HepG2 (cell line): ENCODE measurements around the gene TTYH1. TPM values are rescaled to one million over a fixed set of nuclear protein-coding genes. Genes with fewer than 3 reads are reported as not detected.

ENCODE experiments used
- ATAC-seq: fragments of 200-7000 bp; cut with Tn5 transposase; 3 replicates; pipeline ENCODE4 v1.9.1; 2020; ENCODE audit warnings: mild to moderate bottlenecking, moderate library complexity
- BruUV-seq: library from RNA; stranded (reverse); fragments of 400-500 nt; replicated peaks from 2 replicates; lab custom pipeline; 2021; lab: Mats Ljungman, UMichigan
- CTCF ChIA-PET: fragments of 300-600 bp; formaldehyde crosslinking; extraction: SDS; loops from one replicate; lab custom pipeline; 2021; ENCODE audit warnings: low total read pairs, inconsistent platforms, low intra/inter-chr PET ratio; lab: Yijun Ruan, JAX
- POLR2A ChIA-PET: fragments of 350-600 bp; sonication (Branson Sonifier 250); formaldehyde crosslinking; loops from one replicate; lab custom pipeline; 2020; ENCODE audit warnings: antibody characterized with exemption, inconsistent platforms; lab: Yijun Ruan, JAX
- DNase-seq: peaks from one replicate; pipeline ENCODE4 v3.0.0-alpha.2; 2015; ENCODE audit warnings: low spot score
- FAIRE-seq: peaks from 3 replicates; lab custom pipeline; 2011; peaks lifted over from hg19 to GRCh38; lab: Jason Lieb, UNC
- H2AFZ ChIP-seq: one replicate; pipeline ENCODE4 v1.6.1; 2011; ENCODE audit warnings: low read length, inconsistent platforms
- H3K27ac ChIP-seq: fragments of 300-600 bp; 3 replicates; pipeline ENCODE4 v1.8.0; 2011; ENCODE audit warnings: mixed run types, mild to moderate bottlenecking, mixed read lengths, low read length, inconsistent platforms; ENCODE audit not compliant: insufficient read depth; ENCODE audit errors: extremely low read length
- H3K27me3 ChIP-seq, 2 experiments: fragments of 200-600 bp in 1 of 2; 2 replicates in 1 of 2; 3 replicates in 1 of 2; pipeline versions ENCODE4 v1.6.0 to v1.8.0; 2011; ENCODE audit warnings: low read length in 2 of 2, mild to moderate bottlenecking in 2 of 2, moderate library complexity in 2 of 2, inconsistent platforms in 1 of 2; ENCODE audit not compliant: insufficient read depth in 2 of 2, control insufficient read depth in 1 of 2
- H3K36me3 ChIP-seq, 2 experiments: fragments of 200-600 bp in 1 of 2; replicated peaks in 1 of 2; 2 replicates in 1 of 2; 3 replicates in 1 of 2; pipeline versions ENCODE4 v1.5.1 to v1.8.0; 2011; ENCODE audit warnings: low read length in 2 of 2, inconsistent platforms in 1 of 2; ENCODE audit not compliant: insufficient read depth in 2 of 2, control insufficient read depth in 1 of 2
- H3K4me1 ChIP-seq: 2 replicates; pipeline ENCODE4 v1.5.1; 2012; ENCODE audit warnings: low read length, inconsistent platforms; ENCODE audit not compliant: insufficient read depth
- H3K4me2 ChIP-seq: 2 replicates; pipeline ENCODE4 v1.6.0; 2011; ENCODE audit warnings: low read depth, low read length, inconsistent platforms
- H3K4me3 ChIP-seq, 3 experiments: fragments of 200-600 bp in 1 of 3; sonication (generic), shearing (Covaris generic) in 1 of 3; replicated peaks in 1 of 3; 2 replicates each; pipeline ENCODE4 v1.5.1; 2011 to 2016; ENCODE audit warnings: low read length in 3 of 3, inconsistent platforms in 2 of 3, low read depth in 2 of 3, mild to moderate bottlenecking in 2 of 3, control low read depth in 1 of 3, mixed read lengths in 1 of 3; ENCODE audit not compliant: insufficient read depth in 1 of 3
- H3K79me2 ChIP-seq: one replicate; pipeline ENCODE4 v1.6.1; 2011; ENCODE audit warnings: low read length, inconsistent platforms; ENCODE audit not compliant: insufficient read depth
- H3K9ac ChIP-seq: 2 replicates; pipeline ENCODE4 v1.6.0; 2011; ENCODE audit warnings: mild to moderate bottlenecking, low read depth, low read length, inconsistent platforms; ENCODE audit not compliant: insufficient read depth
- H3K9me3 ChIP-seq: 2 replicates; pipeline ENCODE4 v1.5.1; 2012; ENCODE audit warnings: mild to moderate bottlenecking, low read length
- H4K20me1 ChIP-seq: 2 replicates; pipeline ENCODE4 v1.6.0; 2011; ENCODE audit warnings: inconsistent platforms, mild to moderate bottlenecking, low read length, moderate library complexity; ENCODE audit not compliant: insufficient read depth
- ATF7 ChIP-seq, 2 experiments: fragments of 450-650 bp in 1 of 2; sonication (generic) in 1 of 2; formaldehyde crosslinking in 1 of 2; IDR thresholded peaks; 2 replicates each; pipeline versions ENCODE4 v1.4.0 to v1.6.1; 2016 to 2020; ENCODE audit warnings: antibody characterized with exemption in 1 of 2, mild to moderate bottlenecking in 1 of 2, missing genetic modification reagents in 1 of 2
- CREB1 ChIP-seq, 2 experiments: fragments of 450-650 bp in 1 of 2; IDR thresholded peaks; 2 replicates each; pipeline ENCODE4 v1.6.1; 2016 to 2017; ENCODE audit warnings: control low read depth in 1 of 2, mild to moderate bottlenecking in 1 of 2, missing compliant biosample characterization in 1 of 2, missing genetic modification characterization in 1 of 2
- GFI1 ChIP-seq: sonication (generic); formaldehyde crosslinking; IDR thresholded peaks from 2 replicates; pipeline ENCODE4 v1.5.0; 2020; ENCODE audit warnings: missing genetic modification reagents, mild to moderate bottlenecking, borderline replicate concordance
- KLF16 ChIP-seq, 2 experiments: sonication (generic) in 1 of 2; formaldehyde crosslinking in 1 of 2; IDR thresholded peaks; 2 replicates each; pipeline versions ENCODE4 v1.6.1 to v1.8.0; 2016 to 2023; ENCODE audit warnings: missing genetic modification reagents in 2 of 2, missing compliant biosample characterization in 1 of 2
- SP2 ChIP-seq: sonication (generic); formaldehyde crosslinking; IDR thresholded peaks from 2 replicates; pipeline ENCODE4 v1.5.1; 2020; ENCODE audit warnings: mild to moderate bottlenecking, missing genetic modification reagents
- ZNF10 ChIP-seq: sonication (generic); formaldehyde crosslinking; IDR thresholded peaks from 2 replicates; pipeline ENCODE4 v1.4.0; 2020; ENCODE audit warnings: mild to moderate bottlenecking, low read depth, missing genetic modification reagents, borderline replicate concordance
- ZNF12 ChIP-seq: sonication (generic); formaldehyde crosslinking; IDR thresholded peaks from 2 replicates; pipeline ENCODE4 v1.5.0; 2020; ENCODE audit warnings: missing genetic modification reagents
- ZNF160 ChIP-seq: sonication (generic); formaldehyde crosslinking; IDR thresholded peaks from 2 replicates; pipeline ENCODE4 v1.8.0; 2022; ENCODE audit warnings: mild to moderate bottlenecking, inconsistent platforms, missing genetic modification reagents
- ZNF709 ChIP-seq: sonication (generic); formaldehyde crosslinking; IDR thresholded peaks from 2 replicates; pipeline ENCODE4 v1.5.0; 2020; ENCODE audit warnings: mild to moderate bottlenecking, missing genetic modification reagents
- ZNF768 ChIP-seq: sonication (generic); formaldehyde crosslinking; IDR thresholded peaks from 2 replicates; pipeline ENCODE4 v1.4.0; 2020; ENCODE audit warnings: missing genetic modification reagents
- WGBS: methylation state at CpG from one replicate; pipeline ENCODE4 v1.1.6; 2017; ENCODE audit warnings: low lambda C conversion rate; 5-methylcytosine and 5-hydroxymethylcytosine counted together
- in situ Hi-C: cut with HindIII; loops from 2 replicates; pipeline ENCODE4 v1.10.0; 2017; ENCODE audit warnings: low pct_unique_long_range_greater_than_20kb; ENCODE audit not compliant: extremely low pct_ligation_motif_present
- intact Hi-C: fragments of 100-400 bp; cut with micrococcal nuclease; formaldehyde crosslinking; loops from one replicate; pipeline ENCODE4 v1.10.0; 2022; ENCODE audit not compliant: unreplicated experiment
- polyA plus RNA-seq, 8 experiments: library from polyadenylated mRNA; depleted of rRNA in 3 of 8; stranded (reverse) in 7 of 8; unstranded in 1 of 8; fragments of >200 nt; fragmentation: Illumina TruSeq in 4 of 8; extraction: Trizol in 4 of 8; gene quantifications; 2 replicates each; pipeline versions ENCODE4 v1.2.1 to v1.2.3, GENCODE V29; 2011 to 2016; ENCODE audit warnings: low read depth in 4 of 8, missing spikeins in 1 of 8, mixed read lengths in 1 of 8; ENCODE audit not compliant: insufficient read depth in 1 of 8
- total RNA-seq, 5 experiments: library from RNA; depleted of rRNA; stranded (reverse); fragments of >200 nt; fragmentation: Illumina TruSeq; extraction: Trizol; gene quantifications; 2 replicates each; pipeline ENCODE4 v1.2.3, GENCODE V29; 2016; ENCODE audit warnings: low read depth in 1 of 5
- TF ChIP-seq, protein P1 (sequence below), 2 experiments: fragments of 450-650 bp in 1 of 2; sonication (generic) in 1 of 2; formaldehyde crosslinking; IDR thresholded peaks; 2 replicates each; pipeline versions ENCODE4 v1.5.0 to v1.8.0; 2020 to 2022; ENCODE audit warnings: mild to moderate bottlenecking in 1 of 2, missing genetic modification reagents in 1 of 2

TTYH1 gene
- total and polyA plus RNA-seq, 2 of the 13 experiments (the other 11 are each of a cell fraction or from before 2014, with no cell fraction given), result 6.9 to 19.9 TPM

DNA sequence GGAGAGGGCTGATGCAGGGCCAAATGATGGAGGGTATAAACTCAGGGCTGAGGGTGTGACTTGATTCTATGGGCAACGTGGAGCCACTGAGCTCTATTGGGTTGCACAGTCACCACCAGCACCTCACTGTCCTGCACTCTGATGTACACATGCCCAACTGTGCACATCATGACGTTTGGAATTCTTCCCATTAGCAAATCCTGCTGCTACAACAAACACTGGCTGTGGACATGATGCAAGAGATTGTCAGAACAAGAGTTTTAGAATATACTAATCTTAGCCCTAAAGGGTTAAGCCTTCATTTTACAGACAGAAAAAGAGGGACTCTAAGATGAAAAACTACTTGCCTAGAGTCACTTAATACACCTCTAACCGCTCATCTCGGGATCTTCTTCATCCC lies 2.4 kb upstream of the TTYH1 start:
- WGBS, result 1% methylated on average over 4 of the region's 4 CpGs
- BruUV-seq, result no TSS peak
- Histone ChIP-seq H3K9ac (no peak overlapping the region), H3K9me3 (no peaks in the 10 kb centered on the region), H3K4me1 (peaks cover 27% of the 10 kb centered on the region), H3K27me3 (no peaks in the 10 kb centered on the region), H3K27ac (no peak overlapping the region), H2AFZ (no peak overlapping the region), H4K20me1 (no peaks in the 10 kb centered on the region), H3K4me2 (no peak overlapping the region), H3K4me3 (no peak overlapping the region), H3K79me2 (no peaks in the 10 kb centered on the region), H3K36me3 (no peaks in the 10 kb centered on the region)
- DNase-seq (no peak), ATAC-seq (no peak), FAIRE-seq (no peak)
- intact Hi-C loops, result no loop called here
- ChIA-PET POLR2A (no interaction called here), CTCF (no interaction called here)
- no peak for TF ChIP-seq KLF16 (CRISPR knock-in tag; IDR thresholded peaks at IDR 0.05)
- TF ChIP-seq ZNF709 (CRISPR knock-in tag), result no peak
- TF ChIP-seq ZNF160 (CRISPR knock-in tag), result no peak
- TF ChIP-seq ZNF10 (CRISPR knock-in tag), result no peak
- peak; percentile 93 for TF ChIP-seq ZNF12
- TF ChIP-seq ZNF768 (CRISPR knock-in tag), result no peak
- TF ChIP-seq, protein P1, sequence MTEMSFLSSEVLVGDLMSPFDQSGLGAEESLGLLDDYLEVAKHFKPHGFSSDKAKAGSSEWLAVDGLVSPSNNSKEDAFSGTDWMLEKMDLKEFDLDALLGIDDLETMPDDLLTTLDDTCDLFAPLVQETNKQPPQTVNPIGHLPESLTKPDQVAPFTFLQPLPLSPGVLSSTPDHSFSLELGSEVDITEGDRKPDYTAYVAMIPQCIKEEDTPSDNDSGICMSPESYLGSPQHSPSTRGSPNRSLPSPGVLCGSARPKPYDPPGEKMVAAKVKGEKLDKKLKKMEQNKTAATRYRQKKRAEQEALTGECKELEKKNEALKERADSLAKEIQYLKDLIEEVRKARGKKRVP (CRISPR knock-in tag; IDR thresholded peaks at IDR 0.05), result peak in 1 of 2 experiments; percentile 29; a peak in 1 of 4 replicates
- in situ Hi-C loops, result no loop called here

DNA sequence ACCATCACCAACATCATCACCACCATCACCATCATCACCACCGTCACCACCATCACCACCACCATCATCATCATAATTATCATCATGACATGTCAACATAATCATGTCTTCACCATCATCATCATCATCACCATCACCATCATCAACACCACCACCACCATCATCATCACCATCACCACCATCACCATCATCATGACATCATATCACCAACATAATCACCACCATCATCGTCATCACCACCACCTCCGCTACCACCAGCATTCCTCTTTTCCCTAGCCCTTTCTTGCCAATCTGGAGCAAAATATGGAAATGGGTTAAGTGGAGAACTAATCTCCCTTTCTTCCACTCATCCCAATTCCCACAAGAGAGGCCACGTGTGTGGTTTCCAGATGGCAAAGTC lies 1.1 kb upstream of the TTYH1 start:
- H3K4me1 ChIP-seq, result peaks cover 40% of the 10 kb centered on the region
- ATAC-seq (no peak), FAIRE-seq (no peak), DNase-seq (no peak)
- H2AFZ ChIP-seq, result no peak overlapping the region
- no peaks in the 10 kb centered on the region for H3K27me3 ChIP-seq
- no peaks in the 10 kb centered on the region for H3K36me3 ChIP-seq
- in situ Hi-C loops (no loop called here), intact Hi-C loops (no loop called here)
- 60% methylated on average over 4 of the region's 4 CpGs for WGBS
- no peak overlapping the region for H3K27ac ChIP-seq
- H4K20me1 ChIP-seq, result no peaks in the 10 kb centered on the region
- no TSS peak for BruUV-seq
- ChIA-PET CTCF (no interaction called here), POLR2A (no interaction called here)
- no peaks in the 10 kb centered on the region for H3K9me3 ChIP-seq
- no peak overlapping the region for H3K9ac ChIP-seq
- no peaks in the 10 kb centered on the region for H3K79me2 ChIP-seq
- no peak overlapping the region for H3K4me3 ChIP-seq
- H3K4me2 ChIP-seq, result no peak overlapping the region
- TF ChIP-seq GFI1 (CRISPR knock-in tag) (no peak), SP2 (CRISPR knock-in tag) (no peak), CREB1 (IDR thresholded peaks at IDR 0.05) (peak; percentile 94), CREB1 (CRISPR knock-in tag; IDR thresholded peaks at IDR 0.05) (no peak), ATF7 (IDR thresholded peaks at IDR 0.05) (peak; percentile 84), ATF7 (CRISPR knock-in tag; IDR thresholded peaks at IDR 0.05) (no peak)
